GM23338 (cell line): ENCODE results near the gene TPP1. TPM values are rescaled to one million over a fixed set of nuclear protein-coding genes. Genes with fewer than 3 reads are reported as not detected.

Experiments used
- ATAC-seq: fragments of 200-7000 bp; cut with Tn5 transposase; 3 replicates; pipeline ENCODE4 v1.9.1; 2020
- DNase-seq: peaks from one replicate; pipeline ENCODE4 v3.0.0-alpha.2; 2015; ENCODE audit warnings: low spot score
- H2AFZ ChIP-seq: fragments of 200-600 bp; sonication (generic); 2 replicates; pipeline ENCODE4 v1.8.0; 2016; ENCODE audit warnings: antibody characterized with exemption, mild to moderate bottlenecking, moderate library complexity
- H3F3A ChIP-seq: fragments of 200-600 bp; sonication (generic); replicated peaks from 2 replicates; pipeline ENCODE4 v1.8.0; 2017; ENCODE audit warnings: antibody characterized with exemption, mixed run types, low read depth
- H3K27ac ChIP-seq: fragments of 200-600 bp; sonication (generic); 2 replicates; pipeline ENCODE4 v1.6.1; 2016; ENCODE audit warnings: low read depth
- H3K27me3 ChIP-seq: fragments of 200-600 bp; sonication (generic); 2 replicates; pipeline ENCODE4 v1.8.0; 2016; ENCODE audit warnings: mild to moderate bottlenecking, mixed run types, moderate library complexity; ENCODE audit not compliant: insufficient read depth
- H3K36me3 ChIP-seq: fragments of 200-600 bp; sonication (generic); 2 replicates; pipeline ENCODE4 v1.8.0; 2016; ENCODE audit warnings: mild to moderate bottlenecking; ENCODE audit not compliant: insufficient read depth
- H3K4me1 ChIP-seq: fragments of 200-600 bp; sonication (generic); 2 replicates; pipeline ENCODE4 v1.8.0; 2016; ENCODE audit warnings: mild to moderate bottlenecking, moderate library complexity; ENCODE audit not compliant: insufficient read depth
- H3K4me2 ChIP-seq: fragments of 200-600 bp; sonication (generic); 2 replicates; pipeline ENCODE4 v1.7.1; 2017; ENCODE audit warnings: mixed run types
- H3K4me3 ChIP-seq: fragments of 200-600 bp; sonication (generic); 2 replicates; pipeline ENCODE4 v1.6.1; 2016; ENCODE audit warnings: mixed run types
- H3K79me2 ChIP-seq: fragments of 200-600 bp; sonication (generic); replicated peaks from 2 replicates; pipeline ENCODE4 v1.8.0; 2017; ENCODE audit warnings: mild to moderate bottlenecking; ENCODE audit not compliant: insufficient read depth
- H3K9me2 ChIP-seq: fragments of 200-600 bp; sonication (generic); 2 replicates; pipeline ENCODE4 v1.8.0; 2017; ENCODE audit not compliant: insufficient read depth
- H4K20me1 ChIP-seq: fragments of 200-600 bp; sonication (generic); replicated peaks from 2 replicates; pipeline ENCODE4 v1.8.0; 2017; ENCODE audit warnings: mild to moderate bottlenecking; ENCODE audit not compliant: insufficient read depth
- H3K27ac Mint-ChIP-seq: 2 replicates; pipeline ENCODE4 v1.8.0; 2020; ENCODE audit warnings: inconsistent platforms, mild to moderate bottlenecking, moderate library complexity, mixed read lengths
- H3K27me3 Mint-ChIP-seq: 3 replicates; pipeline ENCODE4 v1.8.0; 2022; ENCODE audit warnings: low read depth, mild to moderate bottlenecking, moderate library complexity, mixed read lengths, inconsistent platforms; ENCODE audit not compliant: insufficient read depth, poor library complexity
- H3K36me3 Mint-ChIP-seq: 3 replicates; pipeline ENCODE4 v1.8.0; 2021; ENCODE audit warnings: low read depth, mild to moderate bottlenecking, inconsistent platforms, moderate library complexity, mixed read lengths
- H3K4me1 Mint-ChIP-seq: 3 replicates; pipeline ENCODE4 v1.8.0; 2020; ENCODE audit warnings: mild to moderate bottlenecking, inconsistent platforms, mixed read lengths
- H3K4me3 Mint-ChIP-seq: 3 replicates; pipeline ENCODE4 v1.8.0; 2021; ENCODE audit warnings: moderate library complexity, mild to moderate bottlenecking, inconsistent platforms, mixed read lengths
- H3K9me3 Mint-ChIP-seq: 3 replicates; pipeline ENCODE4 v1.8.0; 2020; ENCODE audit warnings: moderate library complexity, mild to moderate bottlenecking, inconsistent platforms, mixed read lengths
- CREB1 ChIP-seq: fragments of 250-450 bp; sonication (Bioruptor Pico); IDR thresholded peaks from 2 replicates; pipeline ENCODE4 v1.5.0; 2020; ENCODE audit warnings: low read depth, mild to moderate bottlenecking, moderate library complexity
- CTCF ChIP-seq, 2 experiments: fragments of 200-600 bp in 1 of 2; sonication (generic) in 1 of 2; conservative IDR thresholded peaks; 2 replicates each; pipeline versions ENCODE4 v1.5.1 to v1.6.1; 2016 to 2017; ENCODE audit warnings: antibody characterized with exemption in 2 of 2, low read depth in 2 of 2, mild to moderate bottlenecking in 2 of 2, moderate library complexity in 1 of 2
- ETS1 ChIP-seq: IDR thresholded peaks from 2 replicates; pipeline ENCODE4 v1.6.1; 2016; ENCODE audit warnings: antibody characterized with exemption
- EZH2 ChIP-seq: fragments of 200-600 bp; sonication (generic); IDR thresholded peaks from one replicate; pipeline ENCODE4 v1.8.0; 2017; ENCODE audit warnings: antibody characterized with exemption, mild to moderate bottlenecking, low read depth; ENCODE audit not compliant: unreplicated experiment
- EZH2phosphoT487 ChIP-seq: fragments of 200-600 bp; sonication (generic); IDR thresholded peaks from one replicate; pipeline ENCODE4 v1.8.1; 2018; ENCODE audit warnings: antibody characterized with exemption; ENCODE audit not compliant: unreplicated experiment
- JUNB ChIP-seq: IDR thresholded peaks from one replicate; pipeline ENCODE4 v1.6.1; 2016; ENCODE audit warnings: antibody characterized with exemption; ENCODE audit not compliant: unreplicated experiment
- NANOG ChIP-seq: IDR thresholded peaks from 2 replicates; pipeline ENCODE4 v1.6.1; 2016; ENCODE audit warnings: antibody characterized with exemption, borderline replicate concordance
- POLR2AphosphoS5 ChIP-seq: IDR thresholded peaks from 2 replicates; pipeline ENCODE4 v1.6.1; 2016; ENCODE audit warnings: antibody characterized with exemption, low read depth
- REST ChIP-seq: IDR thresholded peaks from one replicate; pipeline ENCODE4 v1.6.1; 2018; ENCODE audit warnings: antibody characterized with exemption; ENCODE audit not compliant: unreplicated experiment
- STAT1 ChIP-seq: IDR thresholded peaks from one replicate; pipeline ENCODE4 v1.6.1; 2016; ENCODE audit warnings: antibody characterized with exemption; ENCODE audit not compliant: unreplicated experiment
- ZNF114 ChIP-seq: fragments of 250-450 bp; sonication (Bioruptor Pico); IDR thresholded peaks from 2 replicates; pipeline ENCODE4 v1.5.0; 2020; ENCODE audit warnings: mild to moderate bottlenecking, moderate library complexity
- ZNF331 ChIP-seq: fragments of 250-450 bp; sonication (Bioruptor Pico); IDR thresholded peaks from 2 replicates; pipeline ENCODE4 v1.5.0; 2020; ENCODE audit warnings: low read depth, mild to moderate bottlenecking, moderate library complexity
- ZNF462 ChIP-seq: fragments of 250-450 bp; sonication (Bioruptor Pico); IDR thresholded peaks from 2 replicates; pipeline ENCODE4 v1.5.0; 2020; ENCODE audit warnings: mild to moderate bottlenecking, moderate library complexity
- polyA plus RNA-seq: library from polyadenylated mRNA; unstranded; fragments of >200 nt; fragmentation: Nextera tagmentation; extraction: Ambion mirVana; gene quantifications from 2 replicates; pipeline ENCODE4 v1.2.1, GENCODE V29; 2016
- total RNA-seq: library from RNA; depleted of rRNA; stranded (reverse); fragments of >200 nt; shearing (Covaris generic); gene quantifications from 2 replicates; pipeline ENCODE4 v1.2.3, GENCODE V29; 2014

Gene TPP1
- total and polyA plus RNA-seq, 2 experiments from 2014 or later: 21.7 to 49.7 TPM

GRCh38 chr11:6583584-6583983 is 35.6 kb downstream of the TPP1 start:
- Histone ChIP-seq H3K79me2 (no peaks in the 10 kb centered on the region), H3K4me1 (no peaks in the 10 kb centered on the region), H3K27me3 (no peaks in the 10 kb centered on the region), H3K9me2 (no peaks in the 10 kb centered on the region), H3K36me3 (no peaks in the 10 kb centered on the region), H2AFZ (no peak overlapping the region), H3F3A (no peaks in the 10 kb centered on the region), H4K20me1 (no peaks in the 10 kb centered on the region), H3K4me3 (no peak overlapping the region), H3K27ac (no peak overlapping the region), H3K4me2 (no peak overlapping the region)
- H3K27ac Mint-ChIP-seq: no peak overlapping the region
- no peaks in the 10 kb centered on the region for H3K4me1 Mint-ChIP-seq
- no peak overlapping the region for H3K4me3 Mint-ChIP-seq
- TF ChIP-seq JUNB (no peak), NANOG (no peak), ZNF114 (CRISPR knock-in tag) (no peak), EZH2phosphoT487 (no peak), CTCF (conservative IDR thresholded peaks at IDR 0.05; ENCODE audit: low read depth in 2 of 2) (no peak), REST (no peak), CREB1 (CRISPR knock-in tag) (no peak), POLR2AphosphoS5 (no peak), EZH2 (no peak), ZNF331 (CRISPR knock-in tag) (no peak), STAT1 (no peak), ZNF462 (CRISPR knock-in tag) (no peak), ETS1 (no peak)
- DNase-seq: no peak
- H3K36me3 Mint-ChIP-seq: peaks cover 16% of the 10 kb centered on the region
- ATAC-seq: no peak
- peaks cover 18% of the 10 kb centered on the region; the same call in 2 of the 3 replicates for H3K9me3 Mint-ChIP-seq
- peaks cover 4% of the 10 kb centered on the region for H3K27me3 Mint-ChIP-seq
